Peyer's patch (tissue), 4 donors: ENCODE measurements around the gene PEMT. TPM values are rescaled to one million over a fixed set of nuclear protein-coding genes. Genes with fewer than 3 reads are reported as not detected.
A peak's percentile ranks its signal among the peaks of the same experiment; 100 is the strongest.

Experiments used
- DNase-seq, 3 donors: peaks; one replicate each; pipeline ENCODE4 v3.0.0-alpha.2; 2017 to 2019
- H3K27ac ChIP-seq, 4 donors: fragments of 200-600 bp; sonication (generic); one replicate each; pipeline ENCODE4 v1.5.1; 2016 to 2019
- H3K27me3 ChIP-seq, 2 donors: fragments of 200-600 bp; sonication (generic); one replicate each; pipeline ENCODE4 v1.5.1; 2019
- H3K36me3 ChIP-seq, 3 donors: fragments of 200-600 bp; sonication (generic); one replicate each; pipeline ENCODE4 v1.5.1; 2016 to 2019
- H3K4me1 ChIP-seq, 4 donors: fragments of 200-600 bp; sonication (generic); one replicate each; pipeline ENCODE4 v1.5.1; 2016 to 2019
- H3K4me3 ChIP-seq, 4 donors: fragments of 200-600 bp; sonication (generic); 1 replicate in 3 of 4; 2 replicates in 1 of 4; pipeline ENCODE4 v1.5.1; 2016 to 2019; ENCODE audit warnings: mild to moderate bottlenecking in 1 of 4
- H3K9me3 ChIP-seq, 4 donors: fragments of 200-600 bp; sonication (generic); one replicate each; pipeline ENCODE4 v1.5.1; 2016 to 2019; ENCODE audit warnings: mild to moderate bottlenecking in 1 of 4
- CTCF ChIP-seq, 6 experiments: fragments of 450-650 bp in 4 of 6; fragments of 200-600 bp in 2 of 6; sonication (generic) in 1 of 6; IDR thresholded peaks; one replicate each; pipeline ENCODE4 v1.5.1; 2017 to 2019; ENCODE audit warnings: antibody characterized with exemption in 6 of 6, mild to moderate bottlenecking in 3 of 6, moderate library complexity in 1 of 6
- POLR2A ChIP-seq, 2 donors: fragments of 450-650 bp; IDR thresholded peaks; one replicate each; pipeline ENCODE4 v1.5.1; 2017; ENCODE audit warnings: antibody characterized with exemption in 2 of 2, mild to moderate bottlenecking in 2 of 2, moderate library complexity in 2 of 2
- total RNA-seq, 4 donors: library from RNA; depleted of rRNA; stranded (reverse); fragments of >200 nt; gene quantifications; one replicate each; pipeline ENCODE4 v1.1.0, GENCODE V29; 2016

The PEMT gene
- total RNA-seq, 4 donors from 2014 or later = 9.9 to 25.0 (median 17.8) TPM

- peak in 1 of 3 donors; percentile 37 for DNase-seq
- no peaks in the 10 kb centered on the region for H3K36me3 ChIP-seq
- H3K4me1 ChIP-seq = peaks cover 0 to 9% (median 0%) of the 10 kb centered on the region in 4 donors
- TF ChIP-seq CTCF (IDR thresholded peaks at IDR 0.05) (no peak), POLR2A (IDR thresholded peaks at IDR 0.05) (no peak)
- no peaks in the 10 kb centered on the region for H3K27me3 ChIP-seq
- no peak overlapping the region for H3K27ac ChIP-seq
- H3K9me3 ChIP-seq = no peaks in the 10 kb centered on the region
- H3K4me3 ChIP-seq = no peak overlapping the region
These were observed 84.0 kb downstream of the PEMT start for GRCh38 chr17:17507465-17508011.

- Histone ChIP-seq H3K27ac (no peak overlapping the region), H3K4me3 (no peak overlapping the region), H3K9me3 (no peaks in the 10 kb centered on the region), H3K4me1 (peaks cover 0 to 9% (median 0%) of the 10 kb centered on the region in 4 donors), H3K27me3 (no peaks in the 10 kb centered on the region), H3K36me3 (no peaks in the 10 kb centered on the region)
- TF ChIP-seq POLR2A (IDR thresholded peaks at IDR 0.05) = no peak
- TF ChIP-seq CTCF (IDR thresholded peaks at IDR 0.05) = no peak
- DNase-seq = peak in 1 of 3 donors; percentile 57
These were observed 84.5 kb downstream of the PEMT start for GRCh38 chr17:17506893-17507464.

- H3K27ac ChIP-seq = no peak overlapping the region
- no peak for TF ChIP-seq POLR2A (IDR thresholded peaks at IDR 0.05)
- TF ChIP-seq CTCF (IDR thresholded peaks at IDR 0.05) = no peak
- H3K4me3 ChIP-seq = no peak overlapping the region
- no peaks in the 10 kb centered on the region for H3K36me3 ChIP-seq
- H3K4me1 ChIP-seq = peaks cover 0 to 9% (median 0%) of the 10 kb centered on the region in 4 donors
- no peaks in the 10 kb centered on the region for H3K27me3 ChIP-seq
- no peaks in the 10 kb centered on the region for H3K9me3 ChIP-seq
- peak in 1 of 3 donors; percentile 52 for DNase-seq
These were observed 85.2 kb downstream of the PEMT start for GRCh38 chr17:17506181-17506741.

GRCh38 chr17:17505610-17506171, 85.8 kb downstream of the PEMT start:
- Histone ChIP-seq H3K9me3 (no peaks in the 10 kb centered on the region), H3K36me3 (no peaks in the 10 kb centered on the region), H3K27me3 (no peaks in the 10 kb centered on the region), H3K4me3 (no peak overlapping the region), H3K27ac (no peak overlapping the region), H3K4me1 (peaks cover 0 to 9% (median 0%) of the 10 kb centered on the region in 4 donors)
- DNase-seq = no peak
- TF ChIP-seq POLR2A (IDR thresholded peaks at IDR 0.05) (no peak), CTCF (IDR thresholded peaks at IDR 0.05) (no peak)

GRCh38 chr17:17505151-17505550, 86.4 kb downstream of the PEMT start:
- Histone ChIP-seq H3K4me1 (peaks cover 0 to 9% (median 0%) of the 10 kb centered on the region in 4 donors), H3K27ac (no peak overlapping the region), H3K4me3 (no peak overlapping the region), H3K27me3 (no peaks in the 10 kb centered on the region), H3K36me3 (no peaks in the 10 kb centered on the region), H3K9me3 (no peaks in the 10 kb centered on the region)
- no peak for DNase-seq
- TF ChIP-seq CTCF (IDR thresholded peaks at IDR 0.05) (no peak), POLR2A (IDR thresholded peaks at IDR 0.05) (no peak)
